NCI-H1092 (cell line): ENCODE measurements around the gene FLYWCH1.

ENCODE experiments used
- DNase-seq: peaks from one replicate; lab custom pipeline; 2025; lab: John Stamatoyannopoulos, UW

Gene FLYWCH1

DNA sequence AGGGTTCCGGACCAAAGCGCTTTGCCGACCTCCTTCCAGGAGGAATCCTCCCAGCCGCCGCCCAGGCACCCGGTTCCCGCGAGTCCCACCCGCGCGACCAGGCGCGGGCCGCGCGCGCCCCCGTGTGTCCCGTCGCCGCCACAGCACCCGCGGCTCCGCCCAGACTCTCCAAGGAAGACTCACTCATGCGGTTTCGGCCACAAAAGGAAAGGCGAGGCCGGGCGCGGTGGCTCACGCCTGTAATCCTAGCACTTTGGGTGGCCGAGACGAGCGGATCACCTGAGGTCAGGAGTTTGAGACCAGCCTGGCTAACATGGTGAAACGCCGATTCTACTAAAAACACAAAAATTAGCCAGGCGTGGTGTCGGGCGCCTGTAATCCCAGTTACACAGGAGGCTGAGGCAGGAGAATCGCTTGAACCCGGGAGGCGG is 72.0 kb downstream of the FLYWCH1 start:
- DNase-seq, result peak; percentile 64

DNA sequence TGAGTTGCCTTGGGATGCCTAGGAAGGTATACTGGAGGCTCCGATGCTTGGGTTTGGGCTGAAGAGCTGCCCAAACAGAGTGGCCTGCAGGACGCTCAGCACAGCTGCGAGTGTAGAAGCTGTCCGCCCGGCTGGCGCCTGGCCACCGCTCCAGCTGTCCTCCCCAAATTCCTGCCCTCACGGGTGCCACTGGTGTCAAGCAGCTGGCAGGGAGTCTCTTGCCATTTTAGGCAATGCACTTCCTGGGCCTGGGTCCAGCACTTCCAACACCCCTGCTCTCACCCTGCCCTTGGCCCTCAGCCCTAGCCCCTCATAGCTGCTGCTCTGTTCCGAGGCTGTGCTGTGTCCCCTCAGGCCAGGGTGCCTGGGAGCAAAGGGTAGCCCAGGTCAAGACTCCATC is 73.7 kb downstream of the FLYWCH1 start:
- DNase-seq, result no peak

DNA sequence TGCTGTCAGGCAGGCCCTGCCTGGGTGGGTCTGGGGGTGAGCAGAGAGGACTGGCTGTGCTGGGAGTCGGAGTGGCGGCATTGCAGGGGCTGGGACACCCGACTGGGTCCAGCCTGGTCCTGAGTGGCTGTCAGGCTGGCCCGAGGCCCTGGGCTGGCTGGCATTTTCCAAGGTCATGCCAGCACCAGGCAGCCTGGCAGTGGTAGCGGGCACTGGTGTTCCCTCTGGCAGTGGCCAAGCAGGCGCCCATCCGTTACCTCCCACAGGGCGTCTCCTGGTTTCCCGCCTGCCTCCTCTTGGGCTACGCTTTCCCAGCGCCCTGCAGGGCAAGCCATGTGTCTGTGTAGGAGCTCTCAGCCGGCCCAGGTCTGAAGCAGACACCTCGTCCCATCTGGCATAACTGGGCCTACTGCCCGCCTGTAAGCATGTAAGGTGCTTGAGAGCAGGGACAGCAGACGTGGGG is 74.2 kb downstream of the FLYWCH1 start:
- DNase-seq, result no peak

DNA sequence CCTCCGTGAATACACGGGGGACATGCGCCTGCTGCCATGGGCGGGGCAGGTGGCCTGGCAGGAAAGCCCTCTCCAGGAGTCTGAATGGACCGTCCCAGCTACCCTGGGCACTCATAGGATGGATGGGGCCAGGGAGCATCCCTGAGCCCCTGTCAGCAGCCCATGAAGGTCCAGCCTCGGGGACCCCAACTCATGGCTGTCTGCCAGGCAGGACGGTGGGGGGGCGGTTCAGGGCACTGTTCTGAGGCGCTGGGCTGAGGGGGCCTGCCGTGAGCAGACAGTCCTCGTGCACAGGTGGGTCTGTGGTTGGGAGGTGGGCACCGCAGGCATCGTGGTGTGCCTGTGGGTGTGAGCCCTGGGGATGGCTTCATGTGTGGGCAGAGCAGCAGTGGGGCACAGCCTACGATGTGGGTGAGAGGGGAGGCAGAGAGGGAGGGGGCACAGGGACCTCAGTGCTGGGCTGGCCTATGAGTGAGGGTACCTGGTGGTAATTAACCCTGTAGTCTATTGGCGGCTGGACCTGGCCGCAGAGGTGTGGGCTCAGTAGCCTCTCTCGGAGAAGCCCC is 75.0 kb downstream of the FLYWCH1 start:
- DNase-seq, result no peak

DNA sequence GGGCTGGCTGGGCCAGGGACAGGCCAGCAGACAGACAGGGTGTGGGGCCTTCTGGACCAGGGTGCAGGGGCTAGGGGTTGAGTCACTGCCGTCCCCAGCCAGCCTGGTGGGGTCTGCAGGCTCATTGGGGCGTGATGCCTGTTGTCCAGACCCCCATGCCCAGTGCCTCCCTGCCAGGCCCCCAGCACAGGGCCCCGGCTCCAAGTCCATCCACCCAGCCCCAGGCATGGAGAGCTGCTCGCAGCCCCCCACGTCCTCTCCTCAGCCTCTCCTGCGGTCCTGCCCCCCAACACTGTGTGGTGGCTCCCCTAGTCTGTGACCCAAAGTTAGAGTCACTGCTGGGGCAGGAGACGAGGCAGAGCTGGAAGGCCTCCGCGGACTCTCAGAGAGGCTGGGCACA is 75.6 kb downstream of the FLYWCH1 start:
- no peak for DNase-seq

DNA sequence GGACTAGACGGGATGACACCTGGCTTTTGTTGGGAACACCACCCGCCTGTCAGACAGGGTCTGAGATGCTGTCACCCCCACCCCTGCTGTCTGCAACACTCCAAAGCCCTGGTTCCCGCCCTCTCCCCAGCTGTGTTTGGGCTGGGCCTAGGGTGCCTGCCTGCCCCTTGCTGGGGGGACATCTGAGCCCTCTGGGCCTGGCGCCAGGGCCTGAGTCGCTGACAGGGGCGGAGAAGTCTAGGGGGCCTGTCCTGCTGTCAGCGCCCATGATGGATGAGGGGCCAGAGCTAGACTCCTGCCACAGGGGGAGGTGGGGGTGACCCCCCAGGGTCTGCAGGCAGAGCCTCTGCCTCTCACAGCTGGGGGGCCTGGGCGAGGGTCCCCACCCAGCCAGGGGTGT is 76.1 kb downstream of the FLYWCH1 start:
- DNase-seq, result peak; percentile 32

DNA sequence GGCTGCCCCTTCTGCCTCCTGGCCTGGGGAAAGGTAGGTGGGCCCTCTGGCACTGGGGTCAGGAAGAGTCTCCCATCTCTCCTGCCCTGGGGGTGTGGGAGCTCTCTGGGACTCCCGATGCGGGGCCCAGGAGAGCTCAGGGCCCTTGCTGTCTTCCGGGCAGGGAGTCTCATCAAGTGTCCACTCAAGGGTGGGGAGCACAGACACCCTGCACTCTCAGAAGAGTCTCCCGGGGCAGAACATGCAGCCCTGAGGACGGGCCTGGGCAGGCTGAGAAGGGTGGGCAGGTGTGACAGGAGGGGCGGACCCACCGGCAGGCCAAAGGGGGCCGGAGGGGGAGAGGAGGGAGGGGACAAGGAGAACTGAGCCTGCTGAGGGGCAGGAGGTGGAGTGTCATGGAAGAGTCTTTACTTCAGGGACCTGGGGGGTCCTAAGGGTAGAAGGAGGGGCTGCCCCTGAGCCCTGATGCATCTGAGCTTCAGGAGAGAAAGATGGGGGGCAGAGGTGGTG is 76.9 kb downstream of the FLYWCH1 start:
- DNase-seq, result no peak

DNA sequence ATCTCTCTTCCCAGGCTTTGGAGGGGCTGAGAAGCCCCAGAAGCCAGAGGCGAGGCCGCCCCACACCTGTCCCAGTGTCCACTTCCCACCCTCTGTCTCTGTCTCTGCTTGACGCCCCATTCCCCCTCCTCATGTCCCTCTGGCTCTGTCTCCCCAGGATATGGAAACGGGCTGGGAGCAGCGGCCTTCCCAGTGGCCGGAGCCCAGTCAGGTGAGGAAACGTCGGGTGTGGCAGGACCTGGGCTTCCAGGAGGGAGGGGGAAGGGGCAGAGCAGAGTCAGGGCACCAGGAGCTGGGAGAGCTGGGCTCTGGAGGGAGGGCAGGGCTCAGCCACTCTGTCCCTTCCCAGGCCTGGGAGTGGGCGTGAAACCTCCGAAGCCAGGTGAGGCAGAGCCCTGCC is 79.2 kb downstream of the FLYWCH1 start:
- DNase-seq, result no peak

DNA sequence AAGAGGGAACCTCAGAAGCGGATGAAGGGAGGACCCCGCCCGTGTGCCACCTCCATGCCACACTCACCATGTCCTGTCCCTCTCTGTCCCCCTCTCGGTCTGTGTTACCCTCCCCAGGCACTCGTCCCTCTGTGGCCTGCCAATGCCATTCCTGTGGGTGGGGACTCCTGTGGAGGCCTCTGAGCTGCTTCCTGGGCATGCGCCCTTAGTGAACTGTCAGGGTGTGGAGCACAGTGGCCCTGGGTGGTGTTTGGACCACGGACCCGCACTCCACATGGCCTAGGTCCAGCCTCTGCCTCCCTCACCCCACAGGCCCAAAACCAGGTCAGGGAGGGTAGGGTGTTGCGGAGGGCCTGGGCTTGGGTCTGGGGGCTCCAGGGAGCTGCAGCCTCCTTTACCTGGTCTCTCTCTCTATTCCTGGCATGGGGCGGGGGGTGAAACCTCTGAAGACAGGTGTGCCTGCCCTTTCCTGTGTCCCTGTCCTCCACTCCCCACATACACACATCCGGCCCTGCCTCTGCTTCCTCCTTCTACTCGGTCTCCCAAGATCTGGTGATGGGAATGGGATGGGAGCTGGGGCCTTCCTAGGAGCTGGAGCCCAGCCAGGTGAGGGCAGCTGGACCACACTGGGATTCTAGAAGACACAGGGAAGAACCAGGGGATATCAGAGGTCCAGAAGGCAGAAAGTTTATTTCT is 80.0 kb downstream of the FLYWCH1 start:
- DNase-seq, result no peak

DNA sequence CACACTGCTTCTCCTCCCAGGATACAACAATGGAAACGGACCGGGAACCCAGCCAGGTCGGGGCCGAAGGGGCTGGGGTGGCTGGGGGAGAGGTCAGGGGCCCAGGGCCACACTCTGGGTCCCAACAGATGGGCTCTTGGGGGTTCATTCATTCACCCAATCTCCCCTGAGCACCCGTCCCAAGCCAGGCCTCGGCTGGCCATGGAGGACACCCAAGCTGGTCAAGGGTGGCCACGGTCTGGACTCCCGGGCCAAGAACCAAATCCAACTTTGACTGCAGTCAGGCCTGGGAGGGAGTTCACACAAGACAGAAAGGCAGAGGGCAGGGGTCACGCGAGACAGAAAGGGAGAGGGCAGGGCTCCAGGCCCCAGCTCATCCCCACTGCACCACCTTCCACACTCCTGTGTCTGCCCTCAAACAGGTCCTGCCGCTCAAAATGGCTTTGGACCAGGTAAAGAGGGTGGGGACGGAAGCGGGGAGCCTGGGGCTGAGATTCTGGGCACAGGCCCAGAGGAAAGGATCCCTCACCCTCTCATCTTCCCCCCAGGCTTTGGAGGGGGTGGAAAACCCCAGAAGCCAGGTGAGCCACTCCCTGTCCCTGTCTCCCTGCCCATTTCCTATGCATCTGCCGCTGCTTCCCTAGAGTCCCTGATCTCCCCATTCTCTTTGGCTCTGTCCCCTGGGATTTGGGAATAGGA is 80.8 kb downstream of the FLYWCH1 start:
- DNase-seq, result no peak

DNA sequence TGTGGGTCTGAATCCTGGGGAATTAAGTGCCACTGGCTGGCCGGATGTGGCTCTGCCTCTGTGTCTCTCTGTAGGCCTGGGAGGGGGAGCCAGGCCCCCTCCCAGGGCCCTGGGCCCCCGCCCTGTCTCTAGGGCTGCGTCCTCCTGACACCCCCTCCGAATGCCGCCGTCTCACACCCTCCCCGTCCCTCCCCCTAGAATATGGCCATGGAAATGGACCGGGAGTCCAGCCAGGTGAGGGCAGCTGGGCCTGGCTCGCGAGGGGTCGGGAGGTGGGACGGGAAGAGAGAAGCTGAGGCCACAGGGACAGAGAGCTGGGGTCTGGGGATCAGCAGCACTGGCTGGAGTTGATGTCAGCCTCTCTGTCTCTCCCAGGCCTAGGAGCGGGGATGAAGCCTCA is 84.6 kb downstream of the FLYWCH1 start:
- DNase-seq, result no peak

DNA sequence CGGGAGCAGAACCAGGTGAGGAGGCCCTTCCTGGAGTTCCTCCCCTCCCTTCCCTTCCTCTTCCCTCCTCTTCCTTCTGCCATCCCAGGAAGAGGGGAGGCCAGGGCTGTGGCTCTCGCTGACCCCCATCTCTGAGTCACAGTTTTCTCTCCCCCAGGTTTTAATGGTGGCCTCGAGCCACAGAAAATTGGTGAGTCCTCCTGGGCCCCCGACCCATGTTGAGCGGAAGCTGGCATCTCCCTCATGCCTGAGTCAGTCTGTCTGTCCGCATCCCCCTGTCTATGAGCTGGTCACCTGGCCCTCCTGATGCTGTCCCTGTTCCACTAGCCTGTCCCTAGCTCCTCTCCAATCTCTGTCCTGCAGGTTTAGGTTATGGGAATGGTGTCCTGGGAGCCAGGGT is 88.2 kb downstream of the FLYWCH1 start:
- DNase-seq, result no peak

DNA sequence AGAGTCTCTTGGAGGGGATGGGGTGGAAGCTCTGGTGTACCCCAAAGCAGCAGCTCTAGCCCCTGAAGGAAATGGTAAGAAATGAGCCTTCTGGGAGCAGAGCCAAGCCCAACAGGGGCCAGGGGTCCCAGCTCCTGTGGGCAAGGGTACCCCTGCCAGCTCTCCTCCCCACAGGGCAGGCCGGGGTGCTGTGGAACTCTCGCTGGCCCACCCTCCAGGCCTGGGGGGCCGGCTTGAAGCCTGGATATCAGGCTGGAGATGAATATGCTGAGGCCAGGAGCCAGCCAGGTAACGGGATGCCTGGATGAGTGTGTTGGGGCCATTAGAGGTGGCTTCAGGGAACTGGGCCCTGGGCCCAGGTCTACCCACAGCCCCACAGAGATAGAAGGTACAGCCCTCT is 88.8 kb downstream of the FLYWCH1 start:
- no peak for DNase-seq
